Sigmoid colon (tissue), 7 donors: ENCODE measurements around the gene FAM227A. TPM values are rescaled to one million over a fixed set of nuclear protein-coding genes. Genes with fewer than 3 reads are reported as not detected.

ENCODE experiments used
- DNase-seq: peaks from one replicate; pipeline ENCODE4 v3.0.0-alpha.2; 2019
- H3K27ac ChIP-seq, 4 donors: fragments of 200-600 bp; sonication (generic); one replicate each; pipeline ENCODE4 v1.5.1; 2016 to 2019; ENCODE audit warnings: mild to moderate bottlenecking in 1 of 4
- H3K27me3 ChIP-seq, 3 donors: fragments of 200-600 bp; sonication (generic); one replicate each; pipeline ENCODE4 v1.5.1; 2019; ENCODE audit warnings: mild to moderate bottlenecking in 1 of 3
- H3K36me3 ChIP-seq, 4 donors: fragments of 200-600 bp; sonication (generic); one replicate each; pipeline ENCODE4 v1.5.1; 2016 to 2019
- H3K4me1 ChIP-seq, 4 donors: fragments of 200-600 bp; sonication (generic); one replicate each; pipeline ENCODE4 v1.5.1; 2017 to 2019
- H3K4me3 ChIP-seq, 4 donors: fragments of 200-600 bp; sonication (generic); one replicate each; pipeline ENCODE4 v1.5.1; 2017 to 2019; ENCODE audit warnings: mild to moderate bottlenecking in 2 of 4, moderate library complexity in 1 of 4
- H3K9me3 ChIP-seq, 4 donors: fragments of 200-600 bp in 3 of 4; sonication (generic) in 3 of 4; one replicate each; pipeline versions ENCODE4 v1.5.1 to v1.6.1; 2013 to 2019
- EP300 ChIP-seq, 4 donors: sonication (generic); formaldehyde crosslinking; IDR thresholded peaks; one replicate each; pipeline ENCODE4 v1.6.1; 2017; ENCODE audit warnings: antibody characterized with exemption in 4 of 4
- POLR2A ChIP-seq, 2 donors: fragments of 450-650 bp; IDR thresholded peaks; one replicate each; pipeline ENCODE4 v1.6.1; 2016; ENCODE audit warnings: antibody characterized with exemption in 2 of 2, mild to moderate bottlenecking in 2 of 2, moderate library complexity in 2 of 2
- POLR2AphosphoS5 ChIP-seq, 4 donors: sonication (generic); formaldehyde crosslinking; IDR thresholded peaks; one replicate each; pipeline ENCODE4 v1.6.1; 2017; ENCODE audit warnings: antibody characterized with exemption in 4 of 4
- WGBS, 2 donors: extraction: QIAGEN DNeasy Blood & Tissue Kit; methylation state at CpG; one replicate each; pipeline ENCODE4 v1.1.7; 2013; 5-methylcytosine and 5-hydroxymethylcytosine counted together
- intact Hi-C: fragments of 100-400 bp; cut with DNase I; formaldehyde crosslinking; loops from one replicate; pipeline ENCODE4 v1.15.1; 2023
- polyA plus RNA-seq, 3 donors: library from polyadenylated mRNA; stranded (reverse); fragments of 200-250 nt; gene quantifications; one replicate each; pipeline ENCODE4 v1.2.3, GENCODE V29; 2013
- total RNA-seq, 4 donors: library from RNA; depleted of rRNA; stranded (reverse); fragments of >200 nt; gene quantifications; one replicate each; pipeline ENCODE4 v1.1.0, GENCODE V29; 2016
- TF ChIP-seq, protein P1 (sequence below), 4 experiments: fragments of 450-650 bp in 3 of 4; fragments of 200-600 bp in 1 of 4; IDR thresholded peaks; one replicate each; pipeline ENCODE4 v1.5.1; 2016 to 2019; ENCODE audit warnings: antibody characterized with exemption in 4 of 4, mild to moderate bottlenecking in 3 of 4, moderate library complexity in 2 of 4
- donor health status: healthy with polysubstance abuse.
- donor health status: Bipolar disorder and iron deficiency.
- donor health status: healthy.

Gene FAM227A
- total and polyA plus RNA-seq, 7 donors: 0.23 to 3.2 (median 0.61) TPM; not detected in 1

DNA sequence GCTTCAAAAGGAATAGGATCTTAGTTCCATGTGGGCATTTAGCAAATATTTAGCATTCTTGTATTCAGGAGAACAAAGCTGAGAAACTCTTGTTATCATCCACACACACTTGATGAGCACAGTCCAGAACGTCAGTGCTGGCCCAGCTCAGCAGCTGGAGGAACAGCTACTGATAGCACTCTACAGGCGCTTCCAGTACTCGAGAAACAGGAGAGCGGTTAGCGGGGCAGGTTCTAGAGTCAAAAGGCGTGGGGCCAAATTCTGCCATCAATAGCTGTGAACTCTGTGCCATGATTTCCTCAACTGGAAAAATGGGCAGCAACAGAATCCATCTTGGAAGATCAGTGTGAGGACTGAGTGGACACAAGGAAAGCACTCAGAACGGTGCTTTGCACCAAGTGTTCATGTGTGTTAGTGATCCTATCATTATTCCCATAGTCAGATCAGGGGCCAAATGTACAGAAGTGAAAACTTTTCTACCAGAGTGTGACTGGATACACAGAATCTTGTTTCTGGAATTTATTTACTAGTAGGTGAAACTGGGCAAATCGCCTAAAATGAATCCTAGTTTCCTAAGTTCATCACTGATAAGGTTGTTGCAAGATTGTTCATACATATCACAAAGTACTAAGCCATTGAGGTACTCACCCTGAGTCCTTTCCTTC, 41.4 kb upstream of the FAM227A start:
- peak overlapping the region; percentile 68 to 100 (median 99) for H3K27ac ChIP-seq
- H3K36me3 ChIP-seq: peaks cover 0 to 6% (median 0%) of the 10 kb centered on the region in 4 donors
- no peak for TF ChIP-seq POLR2A (IDR thresholded peaks at IDR 0.05)
- no peak for TF ChIP-seq EP300 (IDR thresholded peaks at IDR 0.05)
- no peak for TF ChIP-seq POLR2AphosphoS5 (IDR thresholded peaks at IDR 0.05)
- TF ChIP-seq, protein P1, sequence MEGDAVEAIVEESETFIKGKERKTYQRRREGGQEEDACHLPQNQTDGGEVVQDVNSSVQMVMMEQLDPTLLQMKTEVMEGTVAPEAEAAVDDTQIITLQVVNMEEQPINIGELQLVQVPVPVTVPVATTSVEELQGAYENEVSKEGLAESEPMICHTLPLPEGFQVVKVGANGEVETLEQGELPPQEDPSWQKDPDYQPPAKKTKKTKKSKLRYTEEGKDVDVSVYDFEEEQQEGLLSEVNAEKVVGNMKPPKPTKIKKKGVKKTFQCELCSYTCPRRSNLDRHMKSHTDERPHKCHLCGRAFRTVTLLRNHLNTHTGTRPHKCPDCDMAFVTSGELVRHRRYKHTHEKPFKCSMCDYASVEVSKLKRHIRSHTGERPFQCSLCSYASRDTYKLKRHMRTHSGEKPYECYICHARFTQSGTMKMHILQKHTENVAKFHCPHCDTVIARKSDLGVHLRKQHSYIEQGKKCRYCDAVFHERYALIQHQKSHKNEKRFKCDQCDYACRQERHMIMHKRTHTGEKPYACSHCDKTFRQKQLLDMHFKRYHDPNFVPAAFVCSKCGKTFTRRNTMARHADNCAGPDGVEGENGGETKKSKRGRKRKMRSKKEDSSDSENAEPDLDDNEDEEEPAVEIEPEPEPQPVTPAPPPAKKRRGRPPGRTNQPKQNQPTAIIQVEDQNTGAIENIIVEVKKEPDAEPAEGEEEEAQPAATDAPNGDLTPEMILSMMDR (IDR thresholded peaks at IDR 0.05): no peak
- H3K4me3 ChIP-seq: no peak overlapping the region
- no peaks in the 10 kb centered on the region for H3K9me3 ChIP-seq
- WGBS, 2 donors: 63 to 78% methylated on average over 8 of the region's 8 CpGs
- DNase-seq: peak; percentile 62
- no peaks in the 10 kb centered on the region for H3K27me3 ChIP-seq
- peaks cover 0 to 55% (median 51%) of the 10 kb centered on the region in 4 donors for H3K4me1 ChIP-seq
- intact Hi-C loops: no loop called here

- no peak for DNase-seq
- intact Hi-C loops: no loop called here
- Histone ChIP-seq H3K27ac (peak overlapping the region; percentile 68 to 100 (median 99)), H3K27me3 (no peaks in the 10 kb centered on the region), H3K9me3 (no peaks in the 10 kb centered on the region), H3K4me1 (peaks cover 0 to 54% (median 51%) of the 10 kb centered on the region in 4 donors), H3K36me3 (peaks cover 0 to 13% (median 0%) of the 10 kb centered on the region in 4 donors), H3K4me3 (no peak overlapping the region)
- TF ChIP-seq EP300 (IDR thresholded peaks at IDR 0.05) (no peak), POLR2A (IDR thresholded peaks at IDR 0.05) (no peak), POLR2AphosphoS5 (IDR thresholded peaks at IDR 0.05) (no peak)
- TF ChIP-seq, protein P1 (IDR thresholded peaks at IDR 0.05): no peak
- WGBS, 2 donors: 19 to 50% methylated on average over 3 of the region's 3 CpGs
These were observed 40.6 kb upstream of the FAM227A start for GRCh38 chr22:38696606-38697424.

GRCh38 chr22:38694940-38695339, 38.7 kb upstream of the FAM227A start:
- peaks cover 0 to 46% (median 44%) of the 10 kb centered on the region in 4 donors for H3K4me1 ChIP-seq
- peaks cover 0 to 28% (median 2%) of the 10 kb centered on the region in 4 donors for H3K36me3 ChIP-seq
- no peak for TF ChIP-seq EP300 (IDR thresholded peaks at IDR 0.05)
- TF ChIP-seq, protein P1 (IDR thresholded peaks at IDR 0.05): no peak
- no peak for TF ChIP-seq POLR2AphosphoS5 (IDR thresholded peaks at IDR 0.05)
- no peak for TF ChIP-seq POLR2A (IDR thresholded peaks at IDR 0.05)
- DNase-seq: no peak
- 17 to 68% methylated on average over 3 of the region's 3 CpGs for WGBS, 2 donors
- no peak overlapping the region for H3K27ac ChIP-seq
- H3K4me3 ChIP-seq: no peak overlapping the region
- intact Hi-C loops: no loop called here
- no peaks in the 10 kb centered on the region for H3K9me3 ChIP-seq
- no peaks in the 10 kb centered on the region for H3K27me3 ChIP-seq

GRCh38 chr22:38694049-38694448, 37.9 kb upstream of the FAM227A start:
- TF ChIP-seq EP300 (IDR thresholded peaks at IDR 0.05) (no peak), POLR2A (IDR thresholded peaks at IDR 0.05) (peak in 1 of 2 donors; percentile 35)
- Histone ChIP-seq H3K4me1 (peaks cover 0 to 38% (median 35%) of the 10 kb centered on the region in 4 donors), H3K27ac (no peak overlapping the region), H3K4me3 (no peak overlapping the region), H3K36me3 (peaks cover 0 to 37% (median 7%) of the 10 kb centered on the region in 4 donors), H3K9me3 (no peaks in the 10 kb centered on the region), H3K27me3 (no peaks in the 10 kb centered on the region)
- intact Hi-C loops: no loop called here
- DNase-seq: no peak
- whole genome bisulfite sequencing, 2 donors: 15 to 56% methylated on average over 2 of the region's 2 CpGs

DNA sequence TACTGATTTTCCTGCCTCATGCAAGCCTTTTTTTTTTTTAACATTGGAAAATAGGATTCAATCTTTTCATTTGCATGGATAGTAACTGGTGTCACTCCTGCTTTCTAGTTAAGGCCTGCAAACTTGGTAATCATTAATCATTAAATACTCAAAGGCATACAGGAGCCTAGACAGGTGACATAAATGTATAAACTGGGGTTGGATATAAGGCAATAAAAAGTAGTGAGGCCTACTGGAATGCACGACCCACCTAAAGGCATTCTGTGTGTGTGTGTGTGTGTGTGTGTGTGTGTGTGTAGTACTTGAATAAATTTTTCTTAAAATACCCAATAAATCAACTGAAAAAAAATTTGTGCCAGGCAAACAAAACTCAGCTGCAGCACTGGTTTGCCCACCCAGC, 33.5 kb upstream of the FAM227A start:
- no peak overlapping the region for H3K27ac ChIP-seq
- peaks cover 9 to 81% (median 41%) of the 10 kb centered on the region in 4 donors for H3K36me3 ChIP-seq
- intact Hi-C loops: no loop called here
- no peaks in the 10 kb centered on the region for H3K9me3 ChIP-seq
- no peaks in the 10 kb centered on the region for H3K27me3 ChIP-seq
- no peak for TF ChIP-seq EP300 (IDR thresholded peaks at IDR 0.05)
- TF ChIP-seq POLR2A (IDR thresholded peaks at IDR 0.05): no peak
- TF ChIP-seq POLR2AphosphoS5 (IDR thresholded peaks at IDR 0.05): no peak
- TF ChIP-seq, protein P1 (IDR thresholded peaks at IDR 0.05): no peak
- DNase-seq: no peak
- peaks cover 0 to 5% (median 0%) of the 10 kb centered on the region in 4 donors for H3K4me1 ChIP-seq
- WGBS, 2 donors: 18 to 59% methylated on average over 1 of the region's 1 CpG
- no peak overlapping the region for H3K4me3 ChIP-seq
